ENCODE measurements around the gene L3MBTL1.
"Not testable (repeated sequence)": the region's sequence is repeated elsewhere in the genome, so short reads cannot be mapped to it uniquely, and the experiment has no call there.

Gene L3MBTL1

GRCh38 chr20:43559147-43559987 lies 51.9 kb downstream of the L3MBTL1 start:
- no peak for DNase-seq (ENCODE audit: low spot score)

DNA sequence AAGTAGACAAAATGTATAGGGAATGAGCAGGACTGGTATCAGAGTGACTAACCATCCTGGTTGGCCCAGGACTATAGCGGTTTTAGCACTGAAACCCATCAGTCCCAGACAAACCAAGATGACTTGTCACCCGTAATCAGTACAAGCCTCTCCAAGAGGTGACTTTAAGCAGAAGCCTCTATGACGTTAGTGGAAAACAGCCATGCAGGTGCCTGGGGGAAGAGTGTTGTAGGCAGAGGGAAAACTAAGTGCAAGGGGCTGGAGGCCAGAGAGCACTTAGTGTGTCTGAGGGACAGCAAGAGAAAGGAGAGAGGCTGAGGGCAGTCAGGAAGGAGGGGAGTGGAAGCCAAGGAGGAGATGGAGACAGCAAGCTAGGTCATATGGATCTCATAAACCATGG lies 53.5 kb downstream of the L3MBTL1 start:
- no peak for DNase-seq (ENCODE audit: low spot score)

DNA sequence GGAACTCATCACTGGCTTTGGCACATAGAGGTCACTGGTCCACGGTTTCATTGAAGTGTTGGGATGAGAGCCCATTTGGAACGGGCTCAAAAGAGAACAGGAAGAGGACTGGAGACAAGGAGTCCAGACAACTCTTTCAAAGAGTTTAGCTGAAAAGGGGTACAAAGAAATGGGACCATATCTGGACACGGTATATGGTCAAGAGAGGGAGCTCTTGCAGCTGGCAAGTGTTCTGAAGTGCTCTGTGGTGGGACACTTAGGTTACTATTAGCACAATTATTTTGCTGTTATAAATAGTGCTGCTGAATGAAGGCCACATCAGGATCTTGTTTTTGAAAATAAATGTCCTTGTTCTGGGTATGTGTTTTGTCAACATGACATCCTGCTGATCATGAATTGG lies 55.9 kb downstream of the L3MBTL1 start:
- DNase-seq (ENCODE audit: low spot score): peak; percentile 28

- DNase-seq (ENCODE audit: low spot score): no peak
These were observed 56.5 kb downstream of the L3MBTL1 start for GRCh38 chr20:43563991-43564390.

- DNase-seq (ENCODE audit: low spot score): no peak
These were observed 57.0 kb downstream of the L3MBTL1 start for GRCh38 chr20:43564455-43564854.

DNA sequence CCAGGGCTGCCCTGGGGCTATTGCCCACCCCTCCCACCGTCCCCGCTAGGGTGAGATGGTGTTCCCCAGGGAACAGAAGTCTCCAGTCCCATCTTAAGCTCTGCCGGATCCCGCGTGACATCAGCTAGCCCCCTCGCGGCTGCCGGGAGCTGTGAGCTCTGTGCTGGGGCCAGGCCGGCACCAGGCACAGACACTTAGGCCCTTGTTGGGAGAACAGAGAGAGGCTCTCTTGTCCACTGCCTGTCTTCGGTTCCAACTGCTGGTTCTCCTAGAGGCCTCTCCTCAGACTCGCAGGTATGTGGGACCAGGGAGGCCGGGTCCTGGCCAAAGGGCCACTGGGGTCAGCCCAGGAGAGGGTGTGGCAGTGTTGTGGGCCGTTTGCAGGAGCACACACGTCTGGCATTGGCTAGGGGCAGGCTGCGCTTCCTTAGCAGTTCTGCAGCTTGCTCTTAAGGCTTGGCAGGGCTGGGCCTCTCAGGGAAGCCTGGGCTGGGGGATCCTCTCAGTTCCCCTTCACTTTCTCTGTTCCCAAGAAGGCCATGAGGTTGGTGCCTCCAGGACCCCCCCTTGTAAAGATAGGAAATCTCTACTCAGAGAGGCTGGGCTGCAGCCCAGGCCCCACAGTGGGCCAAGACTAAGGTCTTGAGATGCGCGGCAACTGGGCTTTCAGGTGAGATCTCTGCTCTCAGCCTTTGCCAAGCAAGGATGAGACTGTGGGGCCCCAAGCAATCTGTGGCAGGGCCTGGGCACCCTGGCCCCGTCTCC lies 57.7 kb downstream of the L3MBTL1 start:
- DNase-seq (ENCODE audit: low spot score): peak; percentile 93

DNA sequence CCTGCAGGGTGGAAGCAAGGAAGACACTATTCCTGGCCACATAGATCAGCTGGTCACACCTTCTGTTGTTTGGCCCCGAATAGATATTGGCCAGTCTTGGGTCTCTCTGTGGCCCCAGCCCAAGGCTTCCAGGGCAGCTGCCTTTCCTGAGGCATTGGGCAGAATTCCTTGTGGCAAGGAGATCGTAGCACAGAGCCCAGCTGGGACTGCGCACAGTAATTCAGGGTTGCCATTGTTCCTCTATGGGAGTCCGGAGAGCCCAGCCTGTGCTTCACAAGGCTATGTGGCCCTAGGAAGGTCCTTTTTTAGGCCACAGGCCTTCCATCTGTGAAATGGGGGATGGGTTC lies 58.2 kb downstream of the L3MBTL1 start:
- DNase-seq (ENCODE audit: low spot score): peak; percentile 42

DNA sequence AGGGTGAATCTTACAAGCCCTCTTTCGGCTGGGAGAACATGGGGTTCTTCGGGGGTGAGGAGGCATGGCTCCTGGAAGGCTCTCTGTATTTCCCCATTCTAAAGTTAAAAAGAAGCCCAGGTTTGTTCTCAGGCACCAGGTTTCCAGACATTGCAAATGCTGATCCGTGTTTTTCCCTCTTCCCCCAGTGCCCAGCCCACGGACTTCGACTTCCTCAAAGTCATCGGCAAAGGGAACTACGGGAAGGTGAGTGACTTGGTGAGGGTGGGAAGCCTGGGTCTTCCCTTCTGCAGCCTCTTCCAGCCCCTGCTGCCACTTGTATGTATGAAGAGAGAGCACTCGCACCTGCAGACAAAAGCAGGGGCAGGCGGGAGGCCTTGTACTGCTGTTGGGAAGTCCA lies 60.0 kb downstream of the L3MBTL1 start:
- DNase-seq (ENCODE audit: low spot score): no peak

- DNase-seq (ENCODE audit: low spot score): no peak
These were observed 61.2 kb downstream of the L3MBTL1 start for GRCh38 chr20:43568706-43569105.

- DNase-seq (ENCODE audit: low spot score): no peak
These were observed 61.8 kb downstream of the L3MBTL1 start for GRCh38 chr20:43569282-43569681.

GRCh38 chr20:43570496-43570895 lies 63.0 kb downstream of the L3MBTL1 start:
- no peak for DNase-seq (ENCODE audit: low spot score)

DNA sequence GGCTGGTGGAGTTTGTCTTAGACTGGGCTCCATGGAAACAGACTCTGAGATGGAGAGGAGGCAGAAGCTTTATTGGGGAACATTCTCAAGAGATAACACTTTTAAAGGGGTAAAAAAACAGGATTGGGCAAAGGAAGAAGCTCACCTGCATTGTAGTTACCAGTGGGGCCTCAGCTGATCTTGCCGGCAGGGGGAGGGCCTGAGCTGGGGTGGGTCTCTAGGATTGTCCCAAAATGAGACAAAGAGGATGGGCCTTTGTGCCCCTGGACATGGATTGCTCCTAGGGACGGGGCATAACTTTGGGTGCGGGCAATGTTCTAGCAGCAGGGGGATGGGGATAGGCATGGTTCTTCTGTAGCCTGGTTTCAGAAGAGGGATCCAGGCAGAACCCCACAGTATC lies 63.8 kb downstream of the L3MBTL1 start:
- DNase-seq (ENCODE audit: low spot score): no peak

- DNase-seq (ENCODE audit: low spot score): no peak
These were observed 64.3 kb downstream of the L3MBTL1 start for GRCh38 chr20:43571771-43572170.

DNA sequence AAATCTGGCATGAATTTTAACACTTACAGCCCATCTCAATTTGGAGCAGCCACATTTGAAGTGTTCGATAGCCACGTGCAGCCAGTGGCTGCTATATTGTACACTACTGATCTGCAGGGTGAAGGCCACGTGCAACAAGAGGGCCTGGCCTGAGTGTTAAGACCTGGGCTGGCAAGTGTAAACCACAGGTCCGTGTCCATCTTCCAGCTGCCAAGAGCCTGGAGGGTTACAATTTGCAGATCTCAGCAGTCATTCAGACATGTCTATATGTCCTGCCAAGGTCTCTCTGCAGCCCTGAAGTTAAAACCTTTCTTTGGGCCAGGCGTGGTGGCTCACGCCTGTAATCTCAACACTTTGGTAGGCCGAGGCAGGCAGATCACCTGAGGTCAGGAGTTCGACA lies 65.4 kb downstream of the L3MBTL1 start:
- DNase-seq (ENCODE audit: low spot score): no peak

DNA sequence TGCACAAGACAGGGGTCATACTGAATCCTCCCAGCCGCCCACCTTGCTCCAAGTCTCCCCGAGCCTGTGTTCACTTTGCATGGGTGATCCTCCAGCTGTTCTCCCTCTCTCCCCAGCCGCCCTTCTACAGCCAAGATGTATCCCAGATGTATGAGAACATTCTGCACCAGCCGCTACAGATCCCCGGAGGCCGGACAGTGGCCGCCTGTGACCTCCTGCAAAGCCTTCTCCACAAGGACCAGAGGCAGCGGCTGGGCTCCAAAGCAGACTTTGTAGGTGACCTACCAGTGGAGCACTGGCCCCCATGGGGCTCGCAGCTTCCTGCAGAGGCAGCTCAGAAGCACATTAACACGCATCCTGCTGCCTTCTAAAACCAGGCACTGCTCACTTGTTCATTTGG lies 68.6 kb downstream of the L3MBTL1 start:
- no peak for DNase-seq (ENCODE audit: low spot score)

DNA sequence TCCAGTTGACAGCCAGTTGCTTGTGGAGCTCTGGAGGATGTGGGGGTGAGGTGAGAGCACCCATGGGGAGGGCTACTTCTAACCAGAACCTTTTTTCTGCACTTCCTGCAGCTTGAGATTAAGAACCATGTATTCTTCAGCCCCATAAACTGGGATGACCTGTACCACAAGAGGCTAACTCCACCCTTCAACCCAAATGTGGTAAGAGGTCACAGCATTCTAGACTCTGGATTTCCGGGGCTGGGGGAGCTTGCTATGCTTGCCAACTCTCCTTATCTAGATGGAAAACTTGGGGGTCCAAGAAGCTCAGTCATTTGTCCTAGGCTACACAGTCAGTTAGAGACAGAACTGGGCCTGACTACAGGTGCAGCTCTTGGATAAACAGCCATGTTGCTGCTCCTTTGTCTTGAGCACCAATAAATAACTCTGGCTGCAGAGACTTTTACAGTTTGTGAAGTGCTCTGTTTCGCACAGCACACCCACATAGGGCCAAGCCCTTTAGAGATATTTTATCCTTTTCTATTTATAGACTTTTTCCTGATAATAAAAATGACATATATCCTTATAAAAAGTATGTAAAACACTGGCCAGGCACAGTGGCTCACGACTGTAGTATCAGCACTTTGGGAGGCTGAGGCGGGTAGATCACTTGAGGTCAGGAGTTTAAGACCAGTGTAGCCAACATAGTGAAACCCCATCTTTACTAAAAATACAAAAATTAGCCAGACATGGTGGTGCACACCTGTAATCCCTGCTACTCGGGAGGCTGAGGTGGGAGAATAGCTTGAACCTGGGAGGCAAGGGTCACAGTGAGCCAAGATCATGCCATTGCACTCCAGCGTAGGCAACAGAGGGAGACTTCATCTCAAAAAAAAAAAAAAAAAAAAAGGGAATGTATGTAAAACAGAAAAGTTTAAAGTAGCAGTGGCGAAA lies 72.6 kb downstream of the L3MBTL1 start:
- DNase-seq (ENCODE audit: low spot score): no peak

- DNase-seq (ENCODE audit: low spot score): no peak
These were observed 75.8 kb downstream of the L3MBTL1 start for GRCh38 chr20:43583133-43583864.

DNA sequence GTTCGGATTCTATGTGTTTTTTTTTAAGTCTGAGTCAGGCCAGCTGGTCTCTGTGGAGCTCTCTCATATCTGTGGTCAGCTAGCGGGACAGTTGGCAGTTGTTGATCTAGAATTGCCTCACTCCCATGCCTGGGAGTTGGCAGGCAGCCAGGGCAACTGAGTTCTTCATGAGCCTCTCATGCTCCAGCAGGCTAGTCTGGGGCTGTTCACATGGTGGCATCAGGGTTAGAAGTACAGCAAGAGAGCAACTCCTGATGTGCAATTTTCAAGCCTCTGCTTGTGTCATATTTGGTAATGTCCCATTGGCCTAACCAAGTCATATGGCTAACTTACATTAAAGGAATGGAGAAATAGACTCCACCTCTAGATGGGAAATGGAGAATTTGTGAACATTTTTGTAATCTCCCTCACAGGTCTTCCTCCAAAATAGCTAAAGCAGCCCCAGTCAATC lies 76.5 kb downstream of the L3MBTL1 start:
- peak; percentile 91 for DNase-seq (ENCODE audit: low spot score)

- DNase-seq (ENCODE audit: low spot score): no peak
These were observed 77.1 kb downstream of the L3MBTL1 start for GRCh38 chr20:43584448-43585136.

GRCh38 chr20:43586641-43587040 lies 79.1 kb downstream of the L3MBTL1 start:
- DNase-seq (ENCODE audit: low spot score): no peak

- DNase-seq (ENCODE audit: low spot score): not testable (repeated sequence)
These were observed 81.0 kb downstream of the L3MBTL1 start for GRCh38 chr20:43588526-43588925.

Measured in pons (tissue), 1 donor.